Suprapubic skin (tissue), 4 donors: ENCODE data around the gene ACOX1. TPM values are rescaled to one million over a fixed set of nuclear protein-coding genes. Genes with fewer than 3 reads are reported as not detected.
A peak's percentile ranks its signal among the peaks of the same experiment; 100 is the strongest.

Experiments
- DNase-seq, 2 donors: peaks; one replicate each; pipeline ENCODE4 v3.0.0-alpha.2; 2019; ENCODE audit warnings: low spot score in 2 of 2
- H3K27ac ChIP-seq: fragments of 200-600 bp; sonication (generic); one replicate; pipeline ENCODE4 v1.5.1; 2019
- H3K27me3 ChIP-seq: fragments of 200-600 bp; sonication (generic); one replicate; pipeline ENCODE4 v1.5.1; 2019
- H3K36me3 ChIP-seq: fragments of 200-600 bp; sonication (generic); one replicate; pipeline ENCODE4 v1.5.1; 2019
- H3K4me1 ChIP-seq: fragments of 200-600 bp; sonication (generic); one replicate; pipeline ENCODE4 v1.5.1; 2019
- H3K4me3 ChIP-seq: fragments of 200-600 bp; sonication (generic); one replicate; pipeline ENCODE4 v1.5.1; 2019; ENCODE audit warnings: mild to moderate bottlenecking
- H3K9me3 ChIP-seq: fragments of 200-600 bp; sonication (generic); one replicate; pipeline ENCODE4 v1.5.1; 2019
- EP300 ChIP-seq: sonication (generic); formaldehyde crosslinking; IDR thresholded peaks from one replicate; pipeline ENCODE4 v1.6.1; 2017; ENCODE audit warnings: antibody characterized with exemption
- POLR2A ChIP-seq, 2 donors: fragments of 450-650 bp; IDR thresholded peaks; one replicate each; pipeline ENCODE4 v1.6.1; 2017; ENCODE audit warnings: antibody characterized with exemption in 2 of 2, mild to moderate bottlenecking in 2 of 2, moderate library complexity in 2 of 2
- POLR2AphosphoS5 ChIP-seq, 3 donors: sonication (generic); formaldehyde crosslinking; IDR thresholded peaks; one replicate each; pipeline ENCODE4 v1.6.1; 2017; ENCODE audit warnings: antibody characterized with exemption in 3 of 3
- WGBS: methylation state at CpG from one replicate; pipeline ENCODE4 v1.1.5; 2018; 5-methylcytosine and 5-hydroxymethylcytosine counted together
- total RNA-seq, 4 donors: library from RNA; depleted of rRNA; stranded (reverse); fragments of >200 nt; gene quantifications; one replicate each; pipeline ENCODE4 v1.1.0, GENCODE V29; 2016
- TF ChIP-seq, protein P1 (sequence below), 2 donors: fragments of 200-600 bp in 1 of 2; fragments of 450-650 bp in 1 of 2; sonication (generic) in 1 of 2; IDR thresholded peaks; one replicate each; pipeline ENCODE4 v1.5.1; 2016 to 2019; ENCODE audit warnings: antibody characterized with exemption in 2 of 2, mild to moderate bottlenecking in 1 of 2, moderate library complexity in 1 of 2

Gene ACOX1
- total RNA-seq, 4 donors from 2014 or later, result 59.6 to 89.7 (median 71.5) TPM

DNA sequence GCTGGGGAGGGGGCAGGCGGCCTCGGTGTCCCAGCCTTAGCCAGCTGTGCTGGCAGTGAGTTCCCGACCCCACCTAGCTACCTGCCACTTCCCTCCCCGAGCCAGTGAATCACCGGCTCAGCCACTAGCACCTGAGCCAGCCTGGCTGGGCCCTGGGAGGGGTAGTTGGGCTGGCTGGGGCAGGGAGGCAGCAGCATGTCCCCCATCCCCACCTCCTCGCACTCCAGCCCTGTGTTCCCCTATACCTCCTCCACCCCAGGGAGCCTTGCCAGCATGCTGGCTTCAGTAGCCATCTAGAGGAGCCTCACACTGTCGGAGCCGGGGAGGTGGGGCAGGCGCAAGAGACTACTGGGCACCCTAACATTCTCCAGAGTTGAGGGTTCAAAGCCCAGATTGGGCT, 45.4 kb upstream of the ACOX1 start:
- Histone ChIP-seq H3K27ac (no peak overlapping the region), H3K36me3 (peaks cover 31% of the 10 kb centered on the region), H3K9me3 (no peaks in the 10 kb centered on the region), H3K27me3 (no peaks in the 10 kb centered on the region), H3K4me3 (peak overlapping the region; percentile 50), H3K4me1 (peaks cover 35% of the 10 kb centered on the region)
- 42% methylated on average over 2 of the region's 9 CpGs for WGBS
- TF ChIP-seq, protein P1, sequence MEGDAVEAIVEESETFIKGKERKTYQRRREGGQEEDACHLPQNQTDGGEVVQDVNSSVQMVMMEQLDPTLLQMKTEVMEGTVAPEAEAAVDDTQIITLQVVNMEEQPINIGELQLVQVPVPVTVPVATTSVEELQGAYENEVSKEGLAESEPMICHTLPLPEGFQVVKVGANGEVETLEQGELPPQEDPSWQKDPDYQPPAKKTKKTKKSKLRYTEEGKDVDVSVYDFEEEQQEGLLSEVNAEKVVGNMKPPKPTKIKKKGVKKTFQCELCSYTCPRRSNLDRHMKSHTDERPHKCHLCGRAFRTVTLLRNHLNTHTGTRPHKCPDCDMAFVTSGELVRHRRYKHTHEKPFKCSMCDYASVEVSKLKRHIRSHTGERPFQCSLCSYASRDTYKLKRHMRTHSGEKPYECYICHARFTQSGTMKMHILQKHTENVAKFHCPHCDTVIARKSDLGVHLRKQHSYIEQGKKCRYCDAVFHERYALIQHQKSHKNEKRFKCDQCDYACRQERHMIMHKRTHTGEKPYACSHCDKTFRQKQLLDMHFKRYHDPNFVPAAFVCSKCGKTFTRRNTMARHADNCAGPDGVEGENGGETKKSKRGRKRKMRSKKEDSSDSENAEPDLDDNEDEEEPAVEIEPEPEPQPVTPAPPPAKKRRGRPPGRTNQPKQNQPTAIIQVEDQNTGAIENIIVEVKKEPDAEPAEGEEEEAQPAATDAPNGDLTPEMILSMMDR (IDR thresholded peaks at IDR 0.05), result no peak
- TF ChIP-seq POLR2A (IDR thresholded peaks at IDR 0.05) (no peak), POLR2AphosphoS5 (IDR thresholded peaks at IDR 0.05) (no peak), EP300 (no peak)
- no peak for DNase-seq

DNA sequence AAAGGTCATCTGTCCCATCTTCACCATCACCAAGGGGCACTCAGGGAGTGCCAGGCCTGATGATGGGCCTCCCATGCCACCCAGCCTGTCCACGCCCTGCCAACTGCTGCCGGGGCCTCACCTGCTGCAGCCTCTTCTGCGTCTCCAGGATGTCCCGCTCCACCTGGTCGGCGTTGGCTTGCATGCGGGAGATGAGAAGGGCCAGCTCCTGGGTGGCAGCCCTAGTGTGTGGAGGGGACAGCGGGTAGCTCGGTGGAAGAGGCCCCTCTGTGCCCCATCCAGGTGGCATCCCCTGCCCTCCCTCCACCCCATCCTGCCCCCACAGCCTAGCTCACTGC, 44.9 kb upstream of the ACOX1 start:
- peaks cover 30% of the 10 kb centered on the region for H3K4me1 ChIP-seq
- H3K4me3 ChIP-seq, result no peak overlapping the region

DNA sequence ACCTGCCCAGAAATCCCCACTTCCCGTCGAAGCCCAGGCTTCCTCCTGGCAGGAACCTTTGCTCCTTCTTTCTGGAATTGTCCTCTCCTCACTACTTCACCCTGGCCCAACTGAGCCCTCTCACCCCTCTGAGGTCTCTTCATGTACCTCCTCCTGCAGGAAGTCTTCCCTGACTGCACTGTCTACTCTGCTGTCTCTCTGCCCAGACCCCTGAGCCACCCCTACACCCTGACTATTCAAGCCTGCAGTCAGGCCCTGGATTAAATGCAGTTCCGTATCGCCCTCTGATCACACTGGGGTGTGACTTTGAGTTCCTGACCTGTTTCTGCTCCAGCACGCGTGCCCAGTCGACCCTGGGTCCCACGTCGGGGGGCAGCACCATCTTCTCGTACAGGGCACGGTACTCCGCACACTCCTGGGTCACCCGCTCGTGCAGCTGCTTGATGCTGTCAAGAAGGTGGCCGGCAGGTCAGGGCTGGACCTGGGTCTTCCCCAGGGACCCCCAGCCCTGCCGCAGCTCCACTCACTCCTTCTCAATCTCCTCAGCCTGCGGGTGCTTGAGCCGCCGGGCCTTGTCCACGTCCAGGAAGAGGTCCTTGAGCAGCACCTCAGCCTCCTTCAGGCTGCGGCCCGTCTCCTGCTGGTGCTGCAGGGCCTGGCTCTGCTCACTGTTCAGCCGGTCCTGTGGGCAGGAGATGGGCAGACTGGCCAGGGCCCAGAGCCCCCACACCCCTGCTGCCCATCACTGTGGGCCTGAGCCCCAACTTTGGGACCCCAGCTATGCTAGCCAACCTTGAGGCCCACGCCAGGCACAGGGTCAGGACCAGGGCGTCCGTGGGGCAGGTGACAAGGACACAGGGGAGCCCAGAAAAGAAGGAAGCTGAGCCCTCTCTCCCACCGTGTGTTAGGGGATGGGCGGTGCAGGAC, 44.3 kb upstream of the ACOX1 start:
- TF ChIP-seq EP300, result no peak
- no peak for TF ChIP-seq POLR2A (IDR thresholded peaks at IDR 0.05)
- TF ChIP-seq POLR2AphosphoS5 (IDR thresholded peaks at IDR 0.05), result no peak
- TF ChIP-seq, protein P1 (IDR thresholded peaks at IDR 0.05), result no peak
- 86% methylated on average over 15 of the region's 28 CpGs for WGBS
- H3K36me3 ChIP-seq, result peaks cover 42% of the 10 kb centered on the region
- no peaks in the 10 kb centered on the region for H3K9me3 ChIP-seq
- no peak overlapping the region for H3K4me3 ChIP-seq
- no peaks in the 10 kb centered on the region for H3K27me3 ChIP-seq
- H3K4me1 ChIP-seq, result peaks cover 23% of the 10 kb centered on the region
- H3K27ac ChIP-seq, result no peak overlapping the region
- DNase-seq, result no peak

More for the DNA sequence above, 44.9 kb upstream of the ACOX1 start:
- 80% methylated on average over 2 of the region's 9 CpGs for WGBS
- Histone ChIP-seq H3K27me3 (no peaks in the 10 kb centered on the region), H3K36me3 (peaks cover 36% of the 10 kb centered on the region), H3K9me3 (no peaks in the 10 kb centered on the region), H3K27ac (no peak overlapping the region)
- TF ChIP-seq POLR2AphosphoS5 (IDR thresholded peaks at IDR 0.05), result no peak
- no peak for TF ChIP-seq POLR2A (IDR thresholded peaks at IDR 0.05)
- no peak for TF ChIP-seq EP300
- TF ChIP-seq, protein P1 (IDR thresholded peaks at IDR 0.05), result no peak
- no peak for DNase-seq

DNA sequence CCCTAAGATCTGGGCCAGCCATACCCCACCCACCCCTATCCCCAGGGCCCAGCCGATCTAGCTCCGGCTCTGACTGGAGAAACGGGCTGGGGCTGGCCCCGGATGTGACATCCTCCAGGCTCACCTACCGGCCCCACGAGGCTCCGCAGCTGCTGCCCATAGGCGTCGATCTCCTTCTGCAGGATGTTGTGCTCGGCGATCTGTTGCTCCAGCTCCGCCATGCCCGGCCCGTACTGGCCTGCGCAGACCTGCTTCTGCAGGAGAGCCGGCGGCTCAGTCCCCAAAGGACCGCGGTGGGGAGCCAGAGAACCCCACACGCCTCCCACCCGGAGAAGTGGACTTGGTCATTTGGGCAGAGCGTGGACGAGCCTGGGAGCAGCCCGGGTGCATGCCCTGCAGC, 43.3 kb upstream of the ACOX1 start:
- 85% methylated on average over 5 of the region's 24 CpGs for WGBS
- Histone ChIP-seq H3K36me3 (peaks cover 43% of the 10 kb centered on the region), H3K4me3 (no peak overlapping the region), H3K4me1 (peaks cover 15% of the 10 kb centered on the region), H3K9me3 (no peaks in the 10 kb centered on the region), H3K27me3 (no peaks in the 10 kb centered on the region), H3K27ac (no peak overlapping the region)
- no peak for DNase-seq
- TF ChIP-seq EP300 (no peak), POLR2A (IDR thresholded peaks at IDR 0.05) (no peak), POLR2AphosphoS5 (IDR thresholded peaks at IDR 0.05) (no peak)
- TF ChIP-seq, protein P1 (IDR thresholded peaks at IDR 0.05), result no peak

DNA sequence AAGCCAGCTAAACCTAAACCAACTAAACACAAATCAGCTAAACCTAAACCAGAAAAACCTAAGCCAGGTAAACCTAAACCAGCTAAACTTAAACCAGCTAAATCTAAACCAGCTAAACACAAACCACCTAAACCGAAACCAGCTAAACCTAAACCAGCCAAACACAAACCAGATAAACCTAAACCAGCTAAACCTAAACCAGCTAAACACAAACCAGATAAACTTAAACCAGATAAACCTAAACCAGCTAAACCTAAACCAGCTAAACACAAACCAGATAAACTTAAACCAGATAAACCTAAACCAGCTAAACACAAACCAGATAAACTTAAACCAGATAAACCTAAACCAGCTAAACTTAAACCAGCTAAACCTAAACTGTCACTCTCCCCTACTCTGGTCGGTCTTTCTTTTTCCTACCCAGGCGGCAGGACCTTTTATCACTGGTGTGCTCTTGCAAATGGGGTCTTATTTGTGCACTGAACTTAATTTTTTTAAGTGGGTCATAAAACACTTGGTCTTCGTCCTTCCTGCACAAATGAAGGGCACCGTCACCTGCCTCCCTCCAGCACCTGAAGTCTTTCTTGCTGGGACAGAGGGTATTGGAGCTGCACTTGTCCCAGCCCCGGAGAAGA, 41.0 kb upstream of the ACOX1 start:
- peaks cover 51% of the 10 kb centered on the region for H3K36me3 ChIP-seq
- DNase-seq, result no peak
- H3K27ac ChIP-seq, result no peak overlapping the region
- H3K4me3 ChIP-seq, result no peak overlapping the region
- 86% methylated on average over 6 of the region's 6 CpGs for WGBS
- peaks cover 16% of the 10 kb centered on the region for H3K4me1 ChIP-seq
- no peak for TF ChIP-seq POLR2AphosphoS5 (IDR thresholded peaks at IDR 0.05)
- TF ChIP-seq POLR2A (IDR thresholded peaks at IDR 0.05), result no peak
- no peak for TF ChIP-seq EP300
- TF ChIP-seq, protein P1 (IDR thresholded peaks at IDR 0.05), result no peak
- H3K9me3 ChIP-seq, result no peaks in the 10 kb centered on the region
- no peaks in the 10 kb centered on the region for H3K27me3 ChIP-seq
